Activated CD4-positive, alpha-beta T cell treated with anti-CD3 and anti-CD28 coated beads, Interleukin-10, Interleukin-2, amounts not matched to agents 100 ng/mL and 50 ng/mL, durations not matched to agents 16 hours and 8 hours (primary cell): ENCODE measurements around the gene CEACAM6.
"Not testable (repeated sequence)": the region's sequence is repeated elsewhere in the genome, so short reads cannot be mapped to it uniquely, and the experiment has no call there.

Source experiments
- DNase-seq: peaks from one replicate; pipeline ENCODE4 v3.0.0-alpha.2; 2020

CEACAM6 gene

GRCh38 chr19:41750248-41751134 lies 4.8 kb upstream of the CEACAM6 start:
- DNase-seq: not testable (repeated sequence)

- DNase-seq: peak; percentile 68
Measured at GRCh38 chr19:41753159-41753558, 2.2 kb upstream of the CEACAM6 start.

- peak; percentile 76 for DNase-seq
Measured at GRCh38 chr19:41753936-41754529, 1.3 kb upstream of the CEACAM6 start.

GRCh38 chr19:41758846-41759245 lies 3.5 kb downstream of the CEACAM6 start:
- no peak for DNase-seq

- no peak for DNase-seq
Measured at GRCh38 chr19:41767115-41767514, 11.8 kb downstream of the CEACAM6 start.

GRCh38 chr19:41768105-41768504 lies 12.8 kb downstream of the CEACAM6 start:
- not testable (repeated sequence) for DNase-seq

- DNase-seq: no peak
Measured at GRCh38 chr19:41769608-41770007, 14.3 kb downstream of the CEACAM6 start.

- DNase-seq: peak; percentile 10
Measured at GRCh38 chr19:41771410-41771809, 16.1 kb downstream of the CEACAM6 start.

- peak; percentile 38 for DNase-seq
Measured at GRCh38 chr19:41774515-41774980, 19.2 kb downstream of the CEACAM6 start.

- no peak for DNase-seq
Measured at GRCh38 chr19:41776700-41777099, 21.4 kb downstream of the CEACAM6 start.

- no peak for DNase-seq
Measured at GRCh38 chr19:41783612-41784011, 28.3 kb downstream of the CEACAM6 start.

GRCh38 chr19:41784312-41784711 lies 29.0 kb downstream of the CEACAM6 start:
- no peak for DNase-seq

GRCh38 chr19:41784743-41785142 lies 29.4 kb downstream of the CEACAM6 start:
- no peak for DNase-seq

GRCh38 chr19:41785653-41786052 lies 30.3 kb downstream of the CEACAM6 start:
- peak; percentile 79 for DNase-seq

GRCh38 chr19:41787055-41787454 lies 31.7 kb downstream of the CEACAM6 start:
- DNase-seq: no peak

GRCh38 chr19:41788518-41788917 lies 33.2 kb downstream of the CEACAM6 start:
- not testable (repeated sequence) for DNase-seq

GRCh38 chr19:41789053-41789452 lies 33.7 kb downstream of the CEACAM6 start:
- not testable (repeated sequence) for DNase-seq

GRCh38 chr19:41792513-41793413 lies 37.4 kb downstream of the CEACAM6 start:
- peak; percentile 54 for DNase-seq

- no peak for DNase-seq
Measured at GRCh38 chr19:41793414-41793727, 38.0 kb downstream of the CEACAM6 start.

GRCh38 chr19:41795031-41795461 lies 39.7 kb downstream of the CEACAM6 start:
- peak; percentile 73 for DNase-seq

GRCh38 chr19:41796362-41796761 lies 41.0 kb downstream of the CEACAM6 start, which contains the start of gene CEACAM3:
Gene CEACAM3, plus strand, starts transcription at chr19:41796587. Its CDS starts 91 bp downstream, at chr19:41796678.
- no peak for DNase-seq

GRCh38 chr19:41796901-41797300 lies 41.6 kb downstream of the CEACAM6 start:
- no peak for DNase-seq

- DNase-seq: no peak
Measured at GRCh38 chr19:41799444-41800000, 44.2 kb downstream of the CEACAM6 start.
